Esophagus muscularis mucosa (tissue), 4 donors: ENCODE results near the gene DVL3. TPM values are rescaled to one million over a fixed set of nuclear protein-coding genes. Genes with fewer than 3 reads are reported as not detected.

Experiments used
- DNase-seq: peaks from one replicate; pipeline ENCODE4 v3.0.0-alpha.2; 2017; ENCODE audit errors: extremely low spot score
- H3K27ac ChIP-seq, 4 donors: fragments of 200-600 bp; sonication (generic); replicated peaks in 1 of 4; 1 replicate in 3 of 4; 2 replicates in 1 of 4; pipeline ENCODE4 v1.5.1; 2016 to 2019; ENCODE audit warnings: mild to moderate bottlenecking in 1 of 4
- H3K27me3 ChIP-seq, 4 donors: fragments of 200-600 bp; sonication (generic); one replicate each; pipeline versions ENCODE4 v1.5.1 to v1.6.0; 2016 to 2019
- H3K36me3 ChIP-seq, 4 donors: fragments of 200-600 bp; sonication (generic); one replicate each; pipeline ENCODE4 v1.5.1; 2016 to 2019
- H3K4me1 ChIP-seq, 4 donors: fragments of 200-600 bp; sonication (generic); one replicate each; pipeline ENCODE4 v1.5.1; 2016 to 2019
- H3K4me3 ChIP-seq, 4 donors: fragments of 200-600 bp; sonication (generic); 1 replicate in 2 of 4; 2 replicates in 2 of 4; pipeline ENCODE4 v1.5.1; 2016 to 2019; ENCODE audit warnings: mild to moderate bottlenecking in 4 of 4, moderate library complexity in 1 of 4
- H3K9me3 ChIP-seq, 4 donors: fragments of 200-600 bp; sonication (generic); 1 replicate in 3 of 4; 2 replicates in 1 of 4; pipeline ENCODE4 v1.5.1; 2016 to 2019
- CTCF ChIP-seq, 3 experiments: fragments of 200-600 bp in 2 of 3; fragments of 450-650 bp in 1 of 3; sonication (generic) in 2 of 3; IDR thresholded peaks; one replicate each; pipeline ENCODE4 v1.5.1; 2017 to 2019; ENCODE audit warnings: antibody characterized with exemption in 3 of 3, mild to moderate bottlenecking in 2 of 3, moderate library complexity in 1 of 3
- EP300 ChIP-seq: sonication (generic); formaldehyde crosslinking; IDR thresholded peaks from one replicate; pipeline ENCODE4 v1.6.1; 2017; ENCODE audit warnings: antibody characterized with exemption
- POLR2A ChIP-seq: fragments of 450-650 bp; IDR thresholded peaks from one replicate; pipeline ENCODE4 v1.6.1; 2017; ENCODE audit warnings: antibody characterized with exemption, moderate library complexity, mild to moderate bottlenecking, low read depth
- POLR2AphosphoS5 ChIP-seq, 2 donors: sonication (generic); formaldehyde crosslinking; IDR thresholded peaks; one replicate each; pipeline ENCODE4 v1.6.1; 2017; ENCODE audit warnings: antibody characterized with exemption in 2 of 2
- WGBS: methylation state at CpG from one replicate; pipeline ENCODE4 v1.1.5; 2018; 5-methylcytosine and 5-hydroxymethylcytosine counted together
- intact Hi-C: fragments of 100-400 bp; cut with DNase I; formaldehyde crosslinking; loops from one replicate; pipeline ENCODE4 v1.15.1; 2023
- total RNA-seq, 4 donors: library from RNA; depleted of rRNA; stranded (reverse); fragments of >200 nt; gene quantifications; one replicate each; pipeline versions ENCODE4 v1.1.0 to v1.2.1, GENCODE V29; 2016

DVL3 gene
- total RNA-seq, 4 donors from 2014 or later = 64.0 to 119 (median 86.3) TPM

- Histone ChIP-seq H3K27me3 (no peaks in the 10 kb centered on the region), H3K27ac (peak within 1 kb of the TSS; percentile 85 to 91 (median 88)), H3K4me1 (peaks cover 14 to 35% (median 23%) of the 10 kb centered on the region in 4 donors), H3K4me3 (peak within 1 kb of the TSS; percentile 87 to 97 (median 92)), H3K9me3 (no peaks in the 10 kb centered on the region), H3K36me3 (peaks cover 11 to 30% (median 23%) of the 10 kb centered on the region in 4 donors)
- WGBS = under 1% methylated on average over 32 of the region's 56 CpGs
- DNase-seq = peak; percentile 97
- TF ChIP-seq CTCF (IDR thresholded peaks at IDR 0.05) = peak; percentile 38 to 63 (median 60)
- no peak for TF ChIP-seq EP300
- TF ChIP-seq POLR2A = peak; percentile 30
- peak; percentile 90 to 94 for TF ChIP-seq POLR2AphosphoS5 (IDR thresholded peaks at IDR 0.05)
- intact Hi-C loops = loop anchor here (2.0 to 5.0 kb wide), 3 partner anchors 39 to 238 kb away; partner anchors contain the start of genes ABCC5 and AP2M1
Observed at GRCh38 chr3:184135149-184135910, 19.8 kb upstream of the DVL3 start, which contains the start of gene EIF2B5. Gene EIF2B5 (plus strand): TSS chr3:184135358. CDS start chr3:184135386, 28 bp downstream.

GRCh38 chr3:184135911-184136260 lies 19.3 kb upstream of the DVL3 start:
- Histone ChIP-seq H3K27ac (peak overlapping the region; percentile 85 to 91 (median 88)), H3K4me3 (peak overlapping the region; percentile 87 to 97 (median 92)), H3K4me1 (peaks cover 14 to 35% (median 23%) of the 10 kb centered on the region in 4 donors), H3K36me3 (peaks cover 16 to 36% (median 29%) of the 10 kb centered on the region in 4 donors), H3K27me3 (no peaks in the 10 kb centered on the region), H3K9me3 (no peaks in the 10 kb centered on the region)
- DNase-seq = no peak
- intact Hi-C loops = loop anchor here (2.0 to 5.0 kb wide), 3 partner anchors 39 to 239 kb away; partner anchors contain the start of genes ABCC5 and AP2M1
- no peak for TF ChIP-seq POLR2AphosphoS5 (IDR thresholded peaks at IDR 0.05)
- no peak for TF ChIP-seq POLR2A
- TF ChIP-seq EP300 = no peak
- TF ChIP-seq CTCF (IDR thresholded peaks at IDR 0.05) = no peak
- 3% methylated on average over 9 of the region's 9 CpGs for WGBS

- H3K27me3 ChIP-seq = no peaks in the 10 kb centered on the region
- WGBS = 93% methylated on average over 9 of the region's 10 CpGs
- peaks cover 52 to 81% (median 74%) of the 10 kb centered on the region in 4 donors for H3K36me3 ChIP-seq
- DNase-seq = no peak
- no peak for TF ChIP-seq CTCF (IDR thresholded peaks at IDR 0.05)
- TF ChIP-seq POLR2A = no peak
- no peak for TF ChIP-seq POLR2AphosphoS5 (IDR thresholded peaks at IDR 0.05)
- TF ChIP-seq EP300 = no peak
- H3K27ac ChIP-seq = no peak overlapping the region
- H3K4me3 ChIP-seq = no peak overlapping the region
- H3K9me3 ChIP-seq = no peaks in the 10 kb centered on the region
- intact Hi-C loops = loop anchor here (5.0 kb wide), 1 partner anchor 102 kb away; no protein-coding TSS in a partner anchor
- H3K4me1 ChIP-seq = peaks cover 18 to 33% (median 27%) of the 10 kb centered on the region in 4 donors
Observed at GRCh38 chr3:184140436-184140835, 14.7 kb upstream of the DVL3 start.

GRCh38 chr3:184142199-184142598 lies 13.0 kb upstream of the DVL3 start:
- intact Hi-C loops = loop anchor here (5.0 kb wide), 1 partner anchor 100 kb away; no protein-coding TSS in a partner anchor
- H3K4me1 ChIP-seq = peaks cover 5 to 17% (median 12%) of the 10 kb centered on the region in 4 donors
- H3K9me3 ChIP-seq = no peaks in the 10 kb centered on the region
- H3K36me3 ChIP-seq = peaks cover 52 to 95% (median 89%) of the 10 kb centered on the region in 4 donors
- TF ChIP-seq POLR2AphosphoS5 (IDR thresholded peaks at IDR 0.05) = no peak
- TF ChIP-seq CTCF (IDR thresholded peaks at IDR 0.05) = no peak
- TF ChIP-seq POLR2A = no peak
- no peak for TF ChIP-seq EP300
- no peak overlapping the region for H3K4me3 ChIP-seq
- no peak for DNase-seq
- no peak overlapping the region for H3K27ac ChIP-seq
- no peaks in the 10 kb centered on the region for H3K27me3 ChIP-seq
- whole genome bisulfite sequencing = 92% methylated on average over 7 of the region's 7 CpGs
